A204.1 (cell line): Measurements from ENCODE around the gene CDH10.

ENCODE experiments used
- FAIRE-seq: peaks from 2 replicates; lab custom pipeline; 2012; peaks lifted over from hg19 to GRCh38; lab: Jason Lieb, UNC

The CDH10 gene

GRCh38 chr5:24598956-24599355 is 45.8 kb downstream of the CDH10 start:
- FAIRE-seq = no peak

GRCh38 chr5:24595329-24595728 is 49.4 kb downstream of the CDH10 start:
- FAIRE-seq = no peak

DNA sequence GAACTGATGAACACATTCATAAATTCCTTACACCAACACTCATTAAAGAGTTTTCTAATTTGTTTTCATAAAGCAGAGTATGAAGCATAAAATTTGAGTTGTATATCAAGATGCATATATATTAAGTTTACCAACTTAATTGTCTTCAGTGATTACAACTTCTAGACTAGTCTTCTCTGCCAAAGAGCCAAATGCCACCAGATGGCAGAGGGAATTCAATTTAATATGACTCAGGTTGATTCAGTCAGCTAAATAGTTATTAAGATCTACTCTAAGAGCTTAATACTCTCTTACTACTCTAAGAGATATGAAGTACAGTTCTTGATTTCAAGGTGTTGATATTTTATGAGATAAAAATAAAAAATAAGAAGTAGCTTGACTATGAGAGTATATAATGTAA is 53.4 kb downstream of the CDH10 start:
- FAIRE-seq = no peak

- no peak for FAIRE-seq
These were observed 55.2 kb downstream of the CDH10 start for GRCh38 chr5:24589566-24589965.

- no peak for FAIRE-seq
These were observed 59.0 kb downstream of the CDH10 start for GRCh38 chr5:24585751-24586150.

- FAIRE-seq = no peak
These were observed 73.5 kb downstream of the CDH10 start for GRCh38 chr5:24571302-24571701.

GRCh38 chr5:24566933-24567332 is 77.8 kb downstream of the CDH10 start:
- FAIRE-seq = no peak

DNA sequence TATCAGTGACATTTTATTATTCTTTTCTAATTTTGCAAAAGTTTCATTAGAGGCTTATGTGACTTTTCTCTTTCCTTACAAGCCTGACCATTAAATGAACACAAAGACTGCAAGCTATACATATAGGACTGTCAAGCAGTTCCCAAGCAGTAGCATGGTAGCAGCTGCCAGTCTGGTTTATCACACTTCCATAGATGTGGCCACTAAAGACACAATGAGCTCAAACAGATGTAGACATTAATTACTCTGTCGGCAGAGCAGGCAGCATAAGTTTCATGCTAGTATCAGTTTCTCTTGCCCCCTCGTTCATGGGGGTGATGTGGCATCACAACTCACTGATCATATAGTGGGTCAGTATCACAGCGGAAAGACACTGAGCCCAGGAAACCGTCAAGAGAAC is 89.5 kb downstream of the CDH10 start:
- FAIRE-seq = no peak

- no peak for FAIRE-seq
These were observed 97.6 kb downstream of the CDH10 start for GRCh38 chr5:24547132-24547531.

- no peak for FAIRE-seq
These were observed 105.2 kb downstream of the CDH10 start for GRCh38 chr5:24539613-24540012.

DNA sequence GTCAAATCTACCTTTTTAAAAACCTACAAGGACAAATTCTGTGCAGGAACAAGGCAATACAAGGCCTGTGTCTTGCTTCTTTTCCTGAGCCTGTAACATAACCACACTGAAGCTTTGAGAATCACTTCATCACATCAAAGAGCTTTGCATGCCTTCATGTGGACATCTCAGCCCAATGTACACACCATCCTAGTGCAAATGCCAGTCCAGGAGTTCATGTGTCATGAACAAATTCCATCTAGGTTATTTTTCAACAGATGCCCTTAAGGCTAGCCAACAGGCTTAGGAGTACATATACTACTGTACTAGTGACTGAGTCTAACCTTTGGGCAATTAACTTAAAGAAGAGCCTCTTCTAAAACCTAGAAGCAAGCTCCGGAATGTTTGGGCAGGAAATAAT is 106.4 kb downstream of the CDH10 start:
- FAIRE-seq = no peak

DNA sequence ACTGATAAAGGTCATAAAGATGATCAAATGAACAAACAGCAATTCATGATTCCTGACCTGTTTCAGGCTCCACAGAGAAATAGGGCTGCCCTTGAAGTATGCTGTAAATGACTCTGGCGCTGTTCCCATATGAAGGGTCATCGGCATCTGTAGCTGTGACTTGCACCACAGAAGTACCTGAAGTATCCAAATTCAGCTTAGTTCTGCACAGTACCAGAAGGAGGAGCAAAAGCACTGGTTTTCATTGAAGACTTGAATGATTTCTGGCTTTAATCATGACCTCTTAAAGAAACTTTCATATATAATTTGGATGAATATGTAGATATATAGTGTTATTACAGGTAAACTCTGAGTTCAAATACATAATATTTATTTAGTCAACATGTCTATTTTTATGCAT is 109.1 kb downstream of the CDH10 start:
- no peak for FAIRE-seq

DNA sequence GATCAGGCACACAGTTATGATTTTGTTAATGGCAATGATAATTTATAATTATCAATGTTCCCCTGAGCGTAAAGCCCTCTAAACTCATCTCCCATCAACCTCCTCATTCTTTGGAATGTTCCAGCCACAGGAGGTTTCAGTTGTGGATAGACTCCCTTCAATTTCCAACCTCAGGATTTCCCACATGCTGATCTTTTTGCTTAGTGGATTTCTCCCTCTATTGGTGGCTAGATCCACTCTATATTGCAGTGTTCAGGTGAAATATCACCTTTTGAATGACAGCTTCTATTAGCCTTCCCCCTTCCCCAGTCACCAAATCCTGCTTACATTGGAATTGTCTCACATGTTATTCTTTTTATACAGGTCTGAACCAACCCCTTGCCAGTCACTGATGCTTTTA is 113.9 kb downstream of the CDH10 start:
- FAIRE-seq = no peak

DNA sequence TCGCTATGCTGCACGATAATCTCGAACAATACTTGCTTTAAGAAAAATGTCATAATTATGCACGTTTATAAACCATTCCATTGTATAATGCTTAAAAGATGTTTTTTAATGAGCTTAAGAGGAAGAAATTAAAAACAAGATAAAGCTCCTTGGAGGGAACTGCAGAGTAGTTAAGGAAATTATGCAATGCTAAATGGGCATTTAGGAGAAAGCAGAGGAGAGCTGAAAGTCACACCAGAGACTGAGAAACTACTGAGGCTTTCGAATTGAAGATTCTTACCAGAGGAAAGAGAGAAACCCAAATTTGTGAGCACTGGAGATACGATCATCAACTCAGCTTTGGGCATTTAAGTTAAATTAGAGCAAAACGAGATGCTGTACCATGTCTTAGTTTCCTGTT is 119.4 kb downstream of the CDH10 start:
- FAIRE-seq = no peak

GRCh38 chr5:24512423-24512822 is 132.4 kb downstream of the CDH10 start:
- no peak for FAIRE-seq

GRCh38 chr5:24510523-24510988 is 134.2 kb downstream of the CDH10 start:
- FAIRE-seq = no peak

GRCh38 chr5:24509943-24510342 is 134.8 kb downstream of the CDH10 start:
- no peak for FAIRE-seq

GRCh38 chr5:24505258-24505657 is 139.5 kb downstream of the CDH10 start:
- no peak for FAIRE-seq

GRCh38 chr5:24497591-24498157 is 147.1 kb downstream of the CDH10 start:
- no peak for FAIRE-seq

DNA sequence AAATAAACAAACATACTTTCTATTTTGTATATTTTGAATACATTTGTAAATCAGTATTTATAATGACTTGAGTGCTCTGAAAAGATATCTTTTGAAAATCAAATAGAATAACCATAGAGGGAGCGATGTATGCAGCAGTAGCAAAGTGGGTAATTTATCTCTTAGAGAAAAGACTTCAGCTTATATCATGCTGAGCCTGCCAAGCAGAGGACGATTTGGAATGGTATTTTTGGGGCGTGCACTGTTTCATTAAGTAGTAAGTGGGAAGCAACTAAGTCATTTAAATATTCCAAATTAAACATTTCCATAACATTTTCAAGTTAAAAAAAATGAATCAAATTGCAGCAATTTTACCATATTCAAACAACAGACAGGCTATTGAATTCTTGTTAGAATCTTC is 147.6 kb downstream of the CDH10 start:
- no peak for FAIRE-seq

DNA sequence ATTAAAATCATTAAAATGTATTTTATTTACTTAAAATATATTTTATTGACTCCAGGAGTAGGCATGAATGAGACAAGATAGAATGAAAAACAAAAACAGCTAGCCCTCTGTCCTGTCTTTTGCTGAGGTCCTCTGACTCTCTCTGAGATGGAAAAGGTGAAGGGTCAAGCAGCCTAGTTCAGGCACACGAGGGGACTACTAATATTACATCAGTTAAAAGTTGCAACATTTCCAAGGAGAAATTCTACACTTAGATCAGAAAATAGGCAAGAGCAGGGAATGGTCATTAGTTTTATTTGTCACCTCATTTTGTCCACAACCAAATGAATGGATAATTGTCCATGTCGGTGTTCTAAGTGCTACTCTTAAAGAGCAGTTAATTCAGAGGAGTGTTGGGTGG is 148.5 kb downstream of the CDH10 start:
- no peak for FAIRE-seq

DNA sequence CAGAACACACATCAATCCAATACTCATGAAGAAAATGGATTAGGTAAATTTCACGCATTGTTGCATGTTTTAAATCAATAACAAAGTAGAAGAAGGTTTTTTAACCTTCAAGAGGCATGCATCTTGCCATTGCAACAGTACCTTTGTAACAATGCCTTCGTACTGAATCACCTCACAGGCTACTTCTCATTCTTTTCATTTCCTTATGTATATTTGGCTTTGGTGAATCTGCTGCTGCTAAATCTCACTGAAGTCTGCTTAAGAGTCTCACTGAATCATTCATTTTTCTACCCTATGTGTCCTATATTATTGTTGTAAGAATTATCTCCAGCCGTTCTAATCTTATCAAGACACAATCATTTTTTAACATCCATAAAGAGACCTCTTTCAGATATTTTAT is 152.5 kb downstream of the CDH10 start:
- FAIRE-seq = no peak

DNA sequence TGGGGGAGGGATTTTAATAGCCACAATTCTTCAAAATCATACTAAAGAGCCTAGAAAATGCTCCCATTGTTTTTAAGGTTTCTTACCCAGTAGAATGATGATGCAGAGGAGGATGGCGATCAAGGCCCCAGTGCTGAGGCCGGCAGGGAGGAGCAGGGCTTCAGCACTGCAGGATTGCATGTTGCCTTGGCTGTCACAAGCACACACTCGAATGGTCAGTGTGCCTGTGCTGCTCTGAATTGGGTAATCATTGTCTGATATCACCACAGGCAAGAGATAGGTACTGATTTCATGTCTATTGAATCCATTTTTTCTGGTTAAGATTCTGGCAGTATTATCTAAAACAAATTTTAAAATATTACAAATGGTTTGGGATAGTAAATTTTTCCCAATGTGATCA is 153.3 kb downstream of the CDH10 start:
- no peak for FAIRE-seq

- FAIRE-seq = no peak
These were observed 157.2 kb downstream of the CDH10 start for GRCh38 chr5:24487368-24488229.
